ENCODE measurements around the gene RBM27.
"Not testable (repeated sequence)": the region's sequence is repeated elsewhere in the genome, so short reads cannot be mapped to it uniquely, and the experiment has no call there.

RBM27 gene

DNA sequence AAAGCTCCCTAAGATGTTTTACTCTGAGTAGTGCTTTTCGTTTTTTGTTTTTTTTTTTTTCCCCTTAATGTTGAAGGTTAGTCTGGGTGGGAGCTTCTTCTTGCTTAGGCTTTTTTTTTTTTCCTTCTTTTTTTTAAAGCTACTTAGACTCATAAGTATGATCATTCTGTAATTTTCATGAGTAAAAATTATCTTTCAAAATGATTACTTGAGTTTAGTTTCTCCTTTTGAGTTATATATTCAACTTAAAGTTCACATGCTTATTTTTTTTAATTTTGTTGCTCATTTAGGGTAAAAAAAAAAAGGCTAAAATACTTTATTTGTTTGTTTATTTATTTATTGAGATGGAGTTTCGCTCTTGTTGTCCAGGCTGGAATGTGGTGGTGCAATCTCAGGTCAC is 2.9 kb downstream of the RBM27 start:
- ATAC-seq: no peak

DNA sequence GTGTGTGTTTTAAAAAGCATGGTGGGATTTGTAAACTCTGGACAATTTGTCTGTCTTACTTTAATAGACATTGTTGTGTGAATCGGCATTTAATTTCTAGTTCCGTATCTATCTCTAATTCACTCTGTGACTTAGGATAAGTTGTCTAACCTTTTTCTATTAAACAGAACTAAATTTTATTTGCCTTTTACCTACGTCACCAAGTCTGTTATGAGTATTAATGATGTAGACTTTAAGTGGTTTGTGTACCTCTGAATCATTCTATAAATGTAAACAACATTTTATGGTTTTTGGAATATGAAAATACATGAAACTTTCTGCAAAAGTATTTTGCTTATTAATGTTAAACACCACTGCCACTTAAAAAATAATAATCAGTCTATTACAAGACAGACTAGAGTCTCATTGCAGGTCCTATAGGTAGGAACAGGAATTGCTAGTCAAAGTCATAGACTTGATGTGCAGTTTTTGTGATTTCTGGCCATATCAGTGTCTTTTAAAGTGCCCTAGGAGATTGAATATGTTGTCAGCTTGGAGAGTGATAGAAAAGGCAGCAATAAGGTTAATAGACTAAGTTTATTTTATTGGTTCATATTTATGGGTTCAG is 5.6 kb downstream of the RBM27 start:
- ATAC-seq: peak in 1 of 2 donors; percentile 27

DNA sequence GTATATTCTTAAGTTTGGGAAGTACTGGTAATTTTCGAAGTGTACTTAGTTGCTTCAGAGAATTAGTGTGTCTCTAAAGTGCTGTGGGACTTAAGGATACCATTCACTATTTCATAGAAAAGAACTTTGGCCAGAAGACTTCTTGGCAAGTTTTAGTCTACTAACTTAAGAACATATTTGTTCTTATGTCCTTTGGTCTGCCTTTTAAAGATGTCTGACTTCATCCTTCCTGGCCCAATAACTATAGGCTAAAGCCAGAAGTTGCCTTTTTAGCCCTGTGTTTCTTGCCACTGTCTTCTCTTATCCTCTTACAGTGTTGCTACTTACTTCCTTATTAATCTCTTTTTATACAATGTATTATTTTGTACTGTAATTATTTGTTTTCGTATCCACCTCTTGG is 6.3 kb downstream of the RBM27 start:
- no peak for ATAC-seq

DNA sequence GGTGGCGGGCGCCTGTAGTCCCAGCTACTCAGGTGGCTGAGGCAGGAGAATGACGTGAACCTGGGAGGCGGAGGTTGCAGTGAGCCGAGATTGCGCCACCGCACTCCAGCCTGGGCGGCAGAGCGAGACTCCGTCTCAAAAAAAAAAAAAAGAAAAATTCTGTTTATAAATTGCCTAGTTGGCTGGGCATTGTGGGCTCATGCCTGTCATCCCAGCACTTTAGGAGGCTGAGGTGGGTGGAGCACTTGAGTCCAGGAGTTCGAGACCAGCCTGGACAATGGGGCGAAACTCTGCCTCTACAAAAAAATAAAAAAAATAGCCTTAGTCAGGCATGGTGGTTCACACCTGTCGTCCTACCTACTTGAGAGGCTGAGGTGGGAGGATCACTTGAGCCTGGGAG is 7.4 kb downstream of the RBM27 start:
- not testable (repeated sequence) for ATAC-seq

DNA sequence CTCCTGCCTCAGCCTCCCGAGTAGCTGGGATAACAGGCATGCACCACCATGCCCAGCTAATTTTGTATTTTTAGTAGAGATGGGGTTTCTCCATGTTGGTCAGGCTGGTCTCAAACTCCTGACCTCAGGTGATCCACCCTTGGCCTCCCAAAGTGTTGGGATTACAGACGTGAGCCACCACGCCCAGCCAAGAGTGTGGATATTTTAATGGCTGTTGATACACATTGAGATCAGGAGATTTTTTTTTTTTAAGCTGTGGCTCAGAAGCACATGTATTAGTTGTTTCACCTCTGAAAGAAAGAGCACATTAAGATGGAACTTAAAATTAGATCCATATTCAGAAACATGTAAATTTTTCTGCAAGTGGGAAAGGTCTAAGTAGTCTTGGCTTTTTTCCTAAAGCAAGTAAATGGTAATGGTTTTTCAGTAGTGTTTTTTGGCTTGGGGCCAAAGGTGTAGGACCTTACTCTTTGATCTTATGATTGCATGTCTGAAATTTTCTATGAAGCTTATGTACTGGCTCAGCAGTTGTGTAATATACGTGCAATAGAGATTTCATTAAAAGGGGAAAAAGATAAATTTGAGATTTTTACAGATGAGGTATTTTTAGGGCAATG is 9.9 kb downstream of the RBM27 start:
- no peak for ATAC-seq

DNA sequence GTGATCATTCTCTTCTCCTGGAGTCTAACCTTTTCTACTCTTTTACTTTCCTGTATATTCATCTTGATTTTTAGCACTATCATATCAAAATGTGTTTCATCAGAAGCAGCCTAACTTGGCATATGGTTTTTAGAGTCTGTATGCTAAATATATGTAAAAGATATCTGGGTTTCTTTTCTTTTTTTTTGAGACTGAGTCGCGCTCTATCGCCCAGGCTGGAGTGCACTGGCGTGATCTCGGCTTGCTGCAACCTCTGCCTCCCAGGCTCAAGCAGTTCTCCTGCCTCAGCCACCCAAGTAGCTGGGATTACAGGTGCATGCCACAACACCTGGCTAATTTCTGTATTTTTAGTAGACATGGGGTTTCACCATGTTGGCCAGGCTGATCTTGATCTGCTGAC is 11.5 kb downstream of the RBM27 start:
- not testable (repeated sequence) for ATAC-seq

DNA sequence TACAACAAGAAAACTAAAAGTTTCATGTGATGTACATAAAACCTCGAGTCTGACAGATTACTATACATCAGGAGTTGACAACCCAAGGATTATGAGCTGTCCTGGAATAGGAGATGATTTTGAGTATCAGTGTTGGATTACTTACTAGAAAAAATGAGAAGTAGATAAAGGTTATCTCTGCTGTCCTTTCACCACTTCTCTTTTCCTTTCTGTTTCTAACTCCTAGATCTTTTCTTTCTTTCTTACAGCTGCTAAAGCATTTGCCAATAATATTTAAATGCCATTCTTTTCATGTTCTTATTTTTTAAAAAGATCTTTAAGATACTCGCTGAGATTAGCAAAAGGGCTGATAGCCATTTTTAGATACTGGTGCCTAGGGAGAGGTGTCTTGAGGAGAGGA is 14.8 kb downstream of the RBM27 start:
- no peak for ATAC-seq

DNA sequence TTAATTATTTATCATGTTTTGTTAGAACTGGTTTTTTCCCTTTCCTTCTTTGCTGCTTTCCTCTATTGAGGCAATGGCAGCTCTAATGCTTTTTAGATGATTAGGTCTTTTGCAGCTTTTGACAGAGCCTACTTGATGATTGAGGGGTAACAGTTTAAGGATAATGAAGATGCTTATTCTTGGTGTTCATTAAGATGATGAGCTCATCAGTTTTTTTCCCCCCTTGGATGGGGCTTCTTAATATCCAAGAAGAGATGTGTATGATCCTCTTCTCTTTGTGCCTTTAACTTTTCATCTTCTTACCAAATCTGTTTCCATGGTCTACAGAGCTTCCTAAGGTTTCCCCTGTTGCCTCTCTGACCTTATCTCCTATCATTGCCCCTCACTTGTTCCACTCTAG is 15.8 kb downstream of the RBM27 start:
- no peak for ATAC-seq

DNA sequence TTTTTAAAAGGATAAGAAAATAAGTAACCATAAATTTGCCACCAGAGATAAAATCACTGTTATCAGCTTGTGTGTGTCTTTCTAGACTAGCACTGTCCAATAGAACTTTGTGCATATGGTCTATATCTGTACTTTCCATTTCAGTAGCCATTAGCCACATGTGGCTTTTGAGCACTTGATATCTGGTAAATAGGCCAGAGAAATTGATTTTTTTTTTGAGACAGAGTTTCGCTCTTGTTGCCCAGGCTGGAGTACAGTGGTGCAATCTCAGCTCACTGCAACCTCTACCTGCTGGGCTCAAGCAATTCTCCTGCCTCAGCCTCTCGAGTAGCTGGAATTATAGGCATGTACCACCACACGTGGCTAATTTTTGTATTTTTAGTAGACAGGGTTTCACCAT is 17.8 kb downstream of the RBM27 start:
- no peak for ATAC-seq

DNA sequence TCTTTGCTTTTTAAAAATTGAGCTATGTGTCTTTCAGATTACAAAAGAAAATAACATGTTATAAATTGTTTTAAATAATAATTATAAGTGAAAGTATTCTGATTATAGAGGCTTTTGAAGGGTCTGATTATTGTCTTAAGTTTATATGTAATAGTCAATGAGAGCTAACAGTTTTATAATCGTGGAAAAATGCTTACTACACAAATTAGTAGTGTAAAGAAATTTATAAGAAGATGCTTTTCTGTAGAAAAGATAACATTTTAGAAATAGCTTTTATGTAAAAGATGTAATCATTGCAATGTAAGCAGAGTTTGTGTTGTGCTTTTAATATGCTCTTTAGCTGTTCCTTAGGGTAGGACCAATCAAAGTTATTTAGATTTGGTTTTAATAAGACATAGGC is 18.6 kb downstream of the RBM27 start:
- ATAC-seq: no peak

DNA sequence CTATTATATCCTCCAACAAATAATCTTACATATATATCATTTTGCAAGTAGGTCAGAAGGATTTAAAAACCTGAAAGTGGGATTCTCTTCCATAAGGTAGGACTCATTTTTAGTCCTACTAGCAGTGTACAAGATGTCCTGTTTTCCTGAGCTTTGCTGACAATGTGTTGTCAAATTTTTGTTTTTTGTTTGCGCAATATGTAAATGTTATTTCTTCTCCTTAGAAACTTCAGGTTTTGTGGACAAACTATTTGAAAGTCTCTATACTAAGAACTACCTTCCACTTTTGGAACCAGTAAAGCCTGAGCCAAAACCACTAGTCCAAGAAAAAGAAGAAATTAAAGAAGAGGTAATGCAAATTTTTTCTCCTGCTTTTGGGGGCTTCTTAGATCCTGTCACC is 19.8 kb downstream of the RBM27 start:
- no peak for ATAC-seq

DNA sequence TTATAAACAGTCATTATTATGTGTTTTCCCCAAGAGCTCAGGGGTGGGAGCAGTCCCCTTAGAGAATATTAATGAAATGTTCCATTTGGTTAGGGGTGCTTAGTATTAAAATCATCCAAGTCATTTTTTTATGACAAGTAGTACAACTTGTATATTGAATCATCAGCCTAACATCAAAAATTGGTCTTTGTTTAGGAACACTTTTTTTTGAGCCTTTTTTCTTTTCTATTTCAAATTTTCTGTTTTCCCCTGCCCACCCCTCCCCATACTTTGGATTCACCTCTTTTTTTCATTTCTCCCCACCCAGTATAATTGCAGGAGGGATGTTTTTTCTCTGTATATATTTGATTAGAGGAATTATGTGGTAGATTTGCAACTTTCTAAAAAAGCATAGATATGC is 25.8 kb downstream of the RBM27 start:
- ATAC-seq: no peak

DNA sequence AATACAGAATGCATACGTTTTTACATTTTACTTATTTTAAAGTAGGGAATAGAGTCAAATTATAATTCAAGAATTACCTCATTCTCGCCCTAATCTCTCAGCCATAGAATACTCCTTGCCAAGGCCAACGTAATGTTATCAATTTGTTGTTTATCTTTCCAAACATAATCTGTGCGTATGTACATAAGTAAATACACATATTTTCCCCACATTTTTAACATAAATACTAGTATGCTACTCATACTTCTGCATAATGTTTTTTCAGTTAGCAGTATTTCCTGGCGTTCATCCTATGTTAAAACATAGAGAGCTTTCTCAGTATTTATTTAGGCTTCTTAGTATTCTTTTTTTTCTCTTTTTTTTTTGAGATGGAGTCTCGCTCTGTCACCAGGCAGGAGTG is 28.8 kb downstream of the RBM27 start:
- no peak for ATAC-seq

DNA sequence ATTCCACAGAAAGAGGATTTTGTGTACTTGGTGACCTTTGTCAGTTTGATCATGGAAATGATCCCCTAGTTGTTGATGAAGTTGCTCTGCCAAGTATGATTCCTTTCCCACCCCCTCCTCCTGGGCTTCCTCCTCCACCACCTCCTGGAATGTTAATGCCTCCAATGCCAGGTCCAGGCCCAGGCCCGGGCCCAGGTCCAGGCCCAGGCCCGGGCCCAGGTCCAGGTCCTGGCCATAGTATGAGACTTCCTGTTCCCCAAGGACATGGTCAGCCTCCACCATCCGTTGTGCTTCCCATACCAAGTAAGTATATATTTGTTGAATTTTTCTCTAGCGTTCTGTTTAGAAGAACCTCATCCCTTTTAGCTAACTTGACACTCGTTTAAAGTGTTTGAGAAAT is 30.0 kb downstream of the RBM27 start:
- no peak for ATAC-seq

DNA sequence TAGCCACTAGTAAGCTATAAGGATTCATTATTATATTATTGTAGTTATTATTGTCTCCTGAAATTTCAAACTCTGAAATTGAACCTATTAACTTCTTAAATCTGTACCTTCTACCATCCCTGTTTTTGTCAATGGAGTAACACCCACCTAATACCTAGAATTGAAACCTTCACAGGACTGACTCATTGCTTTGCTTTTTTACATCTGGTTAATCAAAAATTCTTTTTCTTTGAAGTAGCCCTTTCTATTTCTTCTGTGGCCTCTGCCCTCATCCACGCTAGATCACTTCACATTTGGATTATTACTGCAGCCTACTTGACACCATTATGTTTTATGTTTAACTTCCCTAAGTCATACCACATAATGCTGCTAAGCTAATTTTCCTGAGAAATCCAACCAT is 35.6 kb downstream of the RBM27 start:
- ATAC-seq: peak; percentile 87 to 93

DNA sequence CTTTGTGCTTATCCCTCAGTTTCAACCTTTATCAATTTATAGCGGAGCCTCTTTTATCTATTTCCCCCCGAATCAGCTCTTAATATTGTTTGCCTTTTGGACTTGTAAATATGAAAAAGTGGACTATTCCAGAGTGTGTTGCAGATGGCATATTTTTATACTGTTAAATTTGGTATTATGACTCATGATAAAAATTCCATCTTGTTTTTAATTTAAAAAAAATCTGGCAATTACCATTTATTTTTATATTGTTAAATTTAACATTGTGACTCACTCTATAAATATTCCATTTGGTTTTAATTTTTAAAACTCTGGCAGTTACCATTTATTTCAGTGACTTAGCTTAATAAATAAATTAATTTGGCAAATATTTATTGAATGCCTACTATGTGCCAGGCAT is 37.5 kb downstream of the RBM27 start:
- ATAC-seq: no peak

DNA sequence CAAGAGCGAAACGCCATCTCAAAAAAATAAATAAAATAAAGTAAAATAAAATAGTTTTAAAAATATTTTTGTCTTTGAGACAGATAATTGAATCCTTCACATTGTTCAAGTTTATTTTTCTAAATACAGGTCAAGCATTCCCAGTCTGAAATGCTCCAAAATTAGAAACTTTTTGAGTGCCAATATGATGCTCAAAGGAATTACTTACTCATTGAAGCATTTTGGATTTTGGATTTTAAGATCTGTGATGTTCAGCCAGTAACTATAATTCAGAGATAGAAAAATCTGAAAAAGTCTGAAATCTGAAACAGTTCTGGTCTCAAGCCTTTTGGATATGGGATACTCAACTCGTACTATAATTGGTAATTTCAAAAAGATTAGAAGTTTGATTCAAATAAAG is 39.8 kb downstream of the RBM27 start:
- no peak for ATAC-seq

DNA sequence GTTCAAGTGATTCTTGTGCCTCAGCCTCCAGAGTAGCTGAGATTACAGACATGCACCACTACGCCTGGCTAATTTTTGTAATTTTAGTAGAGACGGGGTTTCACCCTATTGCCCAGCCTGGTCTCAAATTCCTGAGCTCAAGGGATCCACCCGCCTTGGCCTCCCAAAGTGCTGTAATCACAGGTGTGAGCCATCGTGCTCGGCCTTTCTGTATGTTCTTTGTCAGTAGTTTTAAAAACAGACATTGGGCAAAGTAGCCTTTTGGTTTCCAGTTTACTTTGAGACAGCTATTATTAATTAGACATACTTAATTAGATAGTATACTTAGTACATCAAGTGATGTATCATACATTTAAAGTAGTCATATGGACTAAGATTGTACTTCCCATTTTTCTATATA is 45.2 kb downstream of the RBM27 start:
- ATAC-seq: no peak

DNA sequence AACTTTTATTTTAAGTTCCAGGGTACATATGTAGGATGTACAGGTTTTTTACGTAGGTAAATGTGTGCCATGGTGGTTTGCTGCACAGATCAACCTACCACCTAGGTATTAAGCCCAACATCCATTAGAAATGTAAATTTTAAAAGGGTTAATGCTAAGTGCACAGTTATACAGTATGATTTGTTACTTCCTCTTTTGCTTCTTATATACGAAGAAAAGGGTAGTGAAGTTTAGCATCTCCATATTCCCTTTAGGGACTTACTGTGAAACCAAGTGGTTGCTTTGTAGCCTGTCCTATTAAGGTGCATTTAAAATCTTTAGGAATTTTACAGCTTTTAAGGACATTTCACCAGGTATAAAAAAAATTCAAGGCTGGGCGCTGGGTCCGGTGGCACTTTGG is 46.4 kb downstream of the RBM27 start:
- ATAC-seq: no peak

Measured in activated CD4-positive, CD25-positive, alpha-beta regulatory T cell treated with anti-CD3 and anti-CD28 coated beads, Interleukin-2, amount 50 U/mL, for 24 hours (primary cell).